ENCODE results near the gene INSYN2B. TPM values are rescaled to one million over a fixed set of nuclear protein-coding genes. Genes with fewer than 3 reads are reported as not detected.

INSYN2B gene
- total RNA-seq, 1 experiment from 2014 or later, result 0.19 TPM

DNA sequence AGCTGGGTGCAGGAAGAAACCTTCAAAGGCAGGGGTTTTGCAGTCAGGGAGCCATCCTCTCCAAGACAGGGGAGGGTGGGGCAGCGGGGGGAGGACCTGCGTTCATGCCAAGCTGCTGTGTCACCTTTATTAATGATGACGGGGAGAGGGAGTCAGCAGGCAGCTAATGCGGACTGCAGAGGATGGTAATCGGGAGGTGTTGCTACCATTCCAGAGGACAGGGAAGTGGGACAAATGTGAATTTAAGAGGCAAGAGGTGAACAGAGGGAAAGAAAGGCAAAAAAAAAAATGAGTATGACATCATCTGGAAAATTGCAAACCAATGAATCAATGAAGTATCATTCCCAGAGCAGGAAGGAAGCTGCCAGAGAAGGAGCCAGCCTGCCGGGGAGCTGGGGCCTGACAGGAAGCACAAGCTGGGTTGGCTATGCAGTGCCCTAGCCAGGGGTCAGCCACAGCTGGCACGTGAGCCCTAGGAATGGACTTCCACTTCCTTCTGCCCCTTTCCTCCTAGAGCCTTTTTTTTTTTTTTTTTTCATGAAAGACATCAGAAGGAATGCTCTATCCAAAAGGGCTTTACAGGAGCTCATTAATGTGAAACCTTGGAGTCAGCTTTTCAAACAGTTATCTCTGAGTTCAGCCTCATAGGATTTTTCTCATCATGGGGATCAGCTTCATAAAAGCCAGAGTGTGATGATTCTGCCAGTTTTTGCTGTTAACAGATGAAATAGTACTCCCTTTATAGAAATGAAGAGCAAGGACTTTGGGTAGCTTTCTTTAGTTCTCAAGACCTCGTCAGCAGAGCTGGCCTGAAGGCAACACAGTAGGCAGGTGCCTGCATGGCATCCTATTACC, 9.2 kb downstream of the INSYN2B start:
- Mint-ChIP-seq H3K36me3 (ENCODE audit: insufficient read depth, unreplicated experiment) (peaks cover 11% of the 10 kb centered on the region), H3K4me3 (ENCODE audit: unreplicated experiment) (peak overlapping the region; percentile 17), H3K27ac (ENCODE audit: low read depth, unreplicated experiment) (no peak overlapping the region), H3K4me1 (ENCODE audit: insufficient read depth, unreplicated experiment) (peaks cover 19% of the 10 kb centered on the region), H3K9me3 (ENCODE audit: unreplicated experiment) (no peaks in the 10 kb centered on the region), H3K27me3 (ENCODE audit: insufficient read depth, unreplicated experiment) (no peaks in the 10 kb centered on the region)
- ChIA-PET CTCF (interaction anchor here (0.6 to 2.6 kb wide), 15 partner anchors 9 to 984 kb away, joined by 3 to 39 read pairs (median 3); partner anchors contain the start of gene INSYN2B), POLR2A (interaction anchor here (0.7 to 1.4 kb wide), 4 partner anchors 202 to 705 kb away, joined by 3 to 6 read pairs (median 4); no protein-coding TSS in a partner anchor)
- TF ChIP-seq, protein P1, sequence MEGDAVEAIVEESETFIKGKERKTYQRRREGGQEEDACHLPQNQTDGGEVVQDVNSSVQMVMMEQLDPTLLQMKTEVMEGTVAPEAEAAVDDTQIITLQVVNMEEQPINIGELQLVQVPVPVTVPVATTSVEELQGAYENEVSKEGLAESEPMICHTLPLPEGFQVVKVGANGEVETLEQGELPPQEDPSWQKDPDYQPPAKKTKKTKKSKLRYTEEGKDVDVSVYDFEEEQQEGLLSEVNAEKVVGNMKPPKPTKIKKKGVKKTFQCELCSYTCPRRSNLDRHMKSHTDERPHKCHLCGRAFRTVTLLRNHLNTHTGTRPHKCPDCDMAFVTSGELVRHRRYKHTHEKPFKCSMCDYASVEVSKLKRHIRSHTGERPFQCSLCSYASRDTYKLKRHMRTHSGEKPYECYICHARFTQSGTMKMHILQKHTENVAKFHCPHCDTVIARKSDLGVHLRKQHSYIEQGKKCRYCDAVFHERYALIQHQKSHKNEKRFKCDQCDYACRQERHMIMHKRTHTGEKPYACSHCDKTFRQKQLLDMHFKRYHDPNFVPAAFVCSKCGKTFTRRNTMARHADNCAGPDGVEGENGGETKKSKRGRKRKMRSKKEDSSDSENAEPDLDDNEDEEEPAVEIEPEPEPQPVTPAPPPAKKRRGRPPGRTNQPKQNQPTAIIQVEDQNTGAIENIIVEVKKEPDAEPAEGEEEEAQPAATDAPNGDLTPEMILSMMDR (IDR thresholded peaks at IDR 0.05; ENCODE audit: unreplicated experiment), result no peak
- intact Hi-C loops (cut with micrococcal nuclease), result no loop called here
- TSS peak; percentile 85 for BruUV-seq (replicated peaks)
- DNase-seq (ENCODE audit: unreplicated experiment), result peak; percentile 55

DNA sequence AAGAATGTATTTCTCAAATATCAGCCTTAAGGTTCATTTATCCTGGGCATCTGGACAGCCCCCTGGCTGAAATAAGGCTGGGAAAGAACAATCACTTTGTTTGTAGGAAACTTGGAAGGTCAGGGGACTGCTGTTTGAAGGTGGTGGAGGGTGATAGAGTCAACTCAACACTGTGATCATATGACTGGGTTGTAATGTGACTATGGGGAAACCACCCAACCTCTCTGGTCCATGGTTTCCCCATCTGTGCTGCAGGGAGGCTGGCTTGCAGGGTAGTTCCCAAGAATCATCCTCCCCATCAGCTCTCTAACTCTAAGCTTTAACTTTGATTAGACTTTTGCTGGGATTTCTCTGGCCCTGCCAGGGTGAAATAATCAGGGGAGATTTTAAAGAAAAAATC, 10.0 kb downstream of the INSYN2B start:
- no peak for DNase-seq (ENCODE audit: unreplicated experiment)
- peaks cover 11% of the 10 kb centered on the region for H3K36me3 Mint-ChIP-seq (ENCODE audit: insufficient read depth, unreplicated experiment)

DNA sequence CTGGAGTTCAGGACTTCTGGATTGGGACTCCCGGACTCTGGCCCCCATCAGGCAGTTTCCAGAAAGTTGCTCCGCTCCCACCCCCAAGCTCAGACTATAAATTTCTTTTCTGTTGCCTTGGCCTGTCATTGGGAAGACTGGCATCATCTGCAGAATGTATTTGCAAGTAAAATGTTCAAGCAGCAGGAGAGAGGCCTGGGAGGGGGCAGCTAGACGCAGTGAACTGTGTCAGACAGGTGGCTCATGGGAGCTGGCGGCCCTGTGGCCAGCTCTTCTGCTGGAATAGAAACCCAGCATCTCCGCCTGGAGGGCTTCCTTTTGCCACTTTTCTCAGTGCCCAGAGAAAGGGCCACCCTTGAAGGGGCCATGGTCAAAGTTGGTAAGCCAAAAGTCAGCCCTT, 16.0 kb downstream of the INSYN2B start:
- Mint-ChIP-seq H3K36me3 (ENCODE audit: insufficient read depth, unreplicated experiment) (peaks cover 10% of the 10 kb centered on the region), H3K4me3 (ENCODE audit: unreplicated experiment) (no peak overlapping the region), H3K4me1 (ENCODE audit: insufficient read depth, unreplicated experiment) (no peaks in the 10 kb centered on the region), H3K9me3 (ENCODE audit: unreplicated experiment) (no peaks in the 10 kb centered on the region), H3K27ac (ENCODE audit: low read depth, unreplicated experiment) (no peak overlapping the region), H3K27me3 (ENCODE audit: insufficient read depth, unreplicated experiment) (no peaks in the 10 kb centered on the region)
- CTCF ChIA-PET, result interaction anchor here (1.0 to 4.6 kb wide), 3 partner anchors 16 to 51 kb away, joined by 4 to 30 read pairs (median 4); partner anchors contain the start of gene INSYN2B
- no TSS peak for BruUV-seq (replicated peaks)
- no peak for DNase-seq (ENCODE audit: unreplicated experiment)
- TF ChIP-seq, protein P1 (IDR thresholded peaks at IDR 0.05; ENCODE audit: unreplicated experiment), result no peak
- intact Hi-C loops (cut with micrococcal nuclease), result no loop called here
- POLR2A ChIA-PET, result no interaction called here

More for the DNA sequence above, 10.0 kb downstream of the INSYN2B start:
- Mint-ChIP-seq H3K9me3 (ENCODE audit: unreplicated experiment) (no peaks in the 10 kb centered on the region), H3K4me1 (ENCODE audit: insufficient read depth, unreplicated experiment) (peaks cover 15% of the 10 kb centered on the region), H3K4me3 (ENCODE audit: unreplicated experiment) (no peak overlapping the region), H3K27ac (ENCODE audit: low read depth, unreplicated experiment) (no peak overlapping the region), H3K27me3 (ENCODE audit: insufficient read depth, unreplicated experiment) (no peaks in the 10 kb centered on the region)
- intact Hi-C loops (cut with micrococcal nuclease), result no loop called here
- BruUV-seq (replicated peaks), result no TSS peak
- ChIA-PET CTCF (interaction anchor here (0.8 to 2.6 kb wide), 4 partner anchors 10 to 268 kb away, joined by 3 to 39 read pairs (median 10); partner anchors contain the start of gene INSYN2B), POLR2A (interaction anchor here (1.4 kb wide), 1 partner anchor 254 kb away, joined by 4 read pairs; no protein-coding TSS in a partner anchor)
- TF ChIP-seq, protein P1 (IDR thresholded peaks at IDR 0.05; ENCODE audit: unreplicated experiment), result no peak

DNA sequence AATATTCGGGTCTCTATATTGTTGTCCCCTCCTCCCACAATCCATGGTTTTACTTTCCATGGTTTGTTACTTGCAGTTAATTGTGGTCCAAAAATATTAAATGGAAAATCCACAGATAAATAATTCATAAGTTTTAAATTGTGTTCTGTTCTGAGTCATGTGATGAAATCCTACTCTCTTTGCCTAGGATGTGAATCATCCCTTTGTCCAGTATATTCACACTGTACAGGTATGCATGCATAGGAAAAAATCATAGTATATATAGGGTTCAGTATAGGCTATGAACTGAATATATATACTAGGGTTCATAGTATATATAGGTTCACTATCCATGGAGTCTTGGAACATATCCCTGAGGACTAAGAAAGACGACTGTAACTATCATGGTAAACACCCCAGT, 19.6 kb downstream of the INSYN2B start:
- POLR2A ChIA-PET, result no interaction called here
- Mint-ChIP-seq H3K9me3 (ENCODE audit: unreplicated experiment) (no peaks in the 10 kb centered on the region), H3K4me1 (ENCODE audit: insufficient read depth, unreplicated experiment) (peaks cover 3% of the 10 kb centered on the region), H3K36me3 (ENCODE audit: insufficient read depth, unreplicated experiment) (no peaks in the 10 kb centered on the region), H3K27ac (ENCODE audit: low read depth, unreplicated experiment) (no peak overlapping the region), H3K27me3 (ENCODE audit: insufficient read depth, unreplicated experiment) (no peaks in the 10 kb centered on the region), H3K4me3 (ENCODE audit: unreplicated experiment) (no peak overlapping the region)
- CTCF ChIA-PET, result interaction anchor here (1.3 kb wide), 1 partner anchor 20 kb away, joined by 5 read pairs; the partner anchor contains the start of gene INSYN2B
- intact Hi-C loops (cut with micrococcal nuclease), result no loop called here
- TF ChIP-seq, protein P1 (IDR thresholded peaks at IDR 0.05; ENCODE audit: unreplicated experiment), result no peak
- no TSS peak for BruUV-seq (replicated peaks)
- no peak for DNase-seq (ENCODE audit: unreplicated experiment)

Measured in MCF 10A (cell line).